SK-N-SH treated with all-trans-retinoic acid at 6 μM for 48 hours (cell line): ENCODE data around the gene AIRE.

ENCODE experiments used
- ATAC-seq: fragments of 200-7000 bp; cut with Tn5 transposase; 3 replicates; pipeline ENCODE4 v1.9.1; 2020; ENCODE audit warnings: mild to moderate bottlenecking, moderate library complexity
- BACH2 ChIP-seq: fragments of 250-450 bp; sonication (Bioruptor Pico); IDR thresholded peaks from 2 replicates; pipeline ENCODE4 v1.9.0; 2021; ENCODE audit warnings: mild to moderate bottlenecking, borderline replicate concordance
- CREB5 ChIP-seq: fragments of 250-450 bp; sonication (Bioruptor Pico); IDR thresholded peaks from 2 replicates; pipeline ENCODE4 v1.5.1; 2020; ENCODE audit warnings: low read depth, mild to moderate bottlenecking, moderate library complexity
- CSDC2 ChIP-seq: fragments of 250-450 bp; sonication (Bioruptor Pico); IDR thresholded peaks from 2 replicates; pipeline ENCODE4 v1.5.0; 2020; ENCODE audit warnings: mild to moderate bottlenecking, moderate library complexity
- CSRNP3 ChIP-seq: fragments of 250-450 bp; sonication (Bioruptor Pico); IDR thresholded peaks from 2 replicates; pipeline ENCODE4 v1.5.1; 2021; ENCODE audit warnings: mild to moderate bottlenecking, moderate library complexity
- ESRRG ChIP-seq: fragments of 250-450 bp; sonication (Bioruptor Pico); IDR thresholded peaks from 2 replicates; pipeline ENCODE4 v1.6.1; 2021; ENCODE audit warnings: mild to moderate bottlenecking
- PATZ1 ChIP-seq: fragments of 250-450 bp; sonication (Bioruptor Pico); IDR thresholded peaks from 2 replicates; pipeline ENCODE4 v1.8.0; 2020; ENCODE audit warnings: mild to moderate bottlenecking, moderate library complexity, borderline replicate concordance
- POU6F1 ChIP-seq: fragments of 250-450 bp; sonication (Bioruptor Pico); IDR thresholded peaks from 2 replicates; pipeline ENCODE4 v1.8.0; 2021; ENCODE audit warnings: low read depth, mild to moderate bottlenecking, moderate library complexity, borderline replicate concordance
- PPARA ChIP-seq: fragments of 250-450 bp; sonication (Bioruptor Pico); IDR thresholded peaks from 2 replicates; pipeline ENCODE4 v1.5.0; 2020; ENCODE audit warnings: mild to moderate bottlenecking, borderline replicate concordance
- RARB ChIP-seq: fragments of 250-450 bp; sonication (Bioruptor Pico); IDR thresholded peaks from 2 replicates; pipeline ENCODE4 v1.8.0; 2021; ENCODE audit warnings: mild to moderate bottlenecking, moderate library complexity
- SNAI2 ChIP-seq: fragments of 250-450 bp; sonication (Bioruptor Pico); IDR thresholded peaks from 2 replicates; pipeline ENCODE4 v1.5.0; 2020; ENCODE audit warnings: mild to moderate bottlenecking, moderate library complexity
- TCF4 ChIP-seq: fragments of 250-450 bp; sonication (Bioruptor Pico); IDR thresholded peaks from 2 replicates; pipeline ENCODE4 v1.8.0; 2021; ENCODE audit warnings: mild to moderate bottlenecking, moderate library complexity, borderline replicate concordance
- TOX ChIP-seq: fragments of 250-450 bp; sonication (Bioruptor Pico); IDR thresholded peaks from 2 replicates; pipeline ENCODE4 v1.8.0; 2021; ENCODE audit warnings: mild to moderate bottlenecking, moderate library complexity, borderline replicate concordance
- TSHZ2 ChIP-seq: fragments of 250-450 bp; sonication (Bioruptor Pico); IDR thresholded peaks from 2 replicates; pipeline ENCODE4 v1.5.0; 2020; ENCODE audit warnings: mild to moderate bottlenecking, moderate library complexity
- ZC3H10 ChIP-seq: fragments of 250-450 bp; sonication (Bioruptor Pico); IDR thresholded peaks from 2 replicates; pipeline ENCODE4 v1.5.1; 2021; ENCODE audit warnings: mild to moderate bottlenecking, moderate library complexity
- ZFP3 ChIP-seq: fragments of 250-450 bp; sonication (Bioruptor Pico); IDR thresholded peaks from 2 replicates; pipeline ENCODE4 v1.5.0; 2020; ENCODE audit warnings: mild to moderate bottlenecking, moderate library complexity
- ZNF70 ChIP-seq: fragments of 450-650 bp; formaldehyde crosslinking; IDR thresholded peaks from 2 replicates; pipeline ENCODE4 v1.5.0; 2020; ENCODE audit warnings: mild to moderate bottlenecking, moderate library complexity

Gene AIRE

GRCh38 chr21:44319407-44320065 is 33.9 kb downstream of the AIRE start:
- ATAC-seq: no peak
- TF ChIP-seq ZC3H10 (no peak), TOX (CRISPR knock-in tag) (no peak), ZFP3 (no peak)

- ATAC-seq: no peak
- no peak for TF ChIP-seq ZFP3
- no peak for TF ChIP-seq TCF4 (CRISPR knock-in tag)
- no peak for TF ChIP-seq PATZ1
- TF ChIP-seq BACH2 (CRISPR knock-in tag): no peak
- TF ChIP-seq RARB (CRISPR knock-in tag): no peak
- no peak for TF ChIP-seq TOX (CRISPR knock-in tag)
- TF ChIP-seq POU6F1 (CRISPR knock-in tag): no peak
- no peak for TF ChIP-seq ZNF70
- TF ChIP-seq ESRRG (CRISPR knock-in tag): no peak
- no peak for TF ChIP-seq CSRNP3
- no peak for TF ChIP-seq TSHZ2 (CRISPR knock-in tag)
- no peak for TF ChIP-seq SNAI2 (CRISPR knock-in tag)
- TF ChIP-seq CREB5 (CRISPR knock-in tag): no peak
- TF ChIP-seq CSDC2: no peak
- no peak for TF ChIP-seq PPARA (CRISPR knock-in tag)
- no peak for TF ChIP-seq ZC3H10
Observed at GRCh38 chr21:44320847-44321246, 35.2 kb downstream of the AIRE start.

- TF ChIP-seq TCF4 (CRISPR knock-in tag) (no peak), POU6F1 (CRISPR knock-in tag) (no peak), PATZ1 (no peak)
- TF ChIP-seq, all 23 proteins: peak for 0
- ATAC-seq: no peak
Observed at GRCh38 chr21:44321846-44322450, 36.3 kb downstream of the AIRE start.
